ENCODE results near the gene MUC12.

MUC12 gene

GRCh38 chr7:100967292-100967863 lies 2.0 kb upstream of the MUC12 start:
- H3K27ac ChIP-seq, result no peak overlapping the region
- no peak for TF ChIP-seq ZFX (IDR thresholded peaks at IDR 0.05)
- TF ChIP-seq, protein P1, sequence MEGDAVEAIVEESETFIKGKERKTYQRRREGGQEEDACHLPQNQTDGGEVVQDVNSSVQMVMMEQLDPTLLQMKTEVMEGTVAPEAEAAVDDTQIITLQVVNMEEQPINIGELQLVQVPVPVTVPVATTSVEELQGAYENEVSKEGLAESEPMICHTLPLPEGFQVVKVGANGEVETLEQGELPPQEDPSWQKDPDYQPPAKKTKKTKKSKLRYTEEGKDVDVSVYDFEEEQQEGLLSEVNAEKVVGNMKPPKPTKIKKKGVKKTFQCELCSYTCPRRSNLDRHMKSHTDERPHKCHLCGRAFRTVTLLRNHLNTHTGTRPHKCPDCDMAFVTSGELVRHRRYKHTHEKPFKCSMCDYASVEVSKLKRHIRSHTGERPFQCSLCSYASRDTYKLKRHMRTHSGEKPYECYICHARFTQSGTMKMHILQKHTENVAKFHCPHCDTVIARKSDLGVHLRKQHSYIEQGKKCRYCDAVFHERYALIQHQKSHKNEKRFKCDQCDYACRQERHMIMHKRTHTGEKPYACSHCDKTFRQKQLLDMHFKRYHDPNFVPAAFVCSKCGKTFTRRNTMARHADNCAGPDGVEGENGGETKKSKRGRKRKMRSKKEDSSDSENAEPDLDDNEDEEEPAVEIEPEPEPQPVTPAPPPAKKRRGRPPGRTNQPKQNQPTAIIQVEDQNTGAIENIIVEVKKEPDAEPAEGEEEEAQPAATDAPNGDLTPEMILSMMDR (conservative IDR thresholded peaks at IDR 0.05), result no peak

- no peak overlapping the region for H3K27ac ChIP-seq
- TF ChIP-seq, protein P1 (conservative IDR thresholded peaks at IDR 0.05), result no peak
- TF ChIP-seq ZFX (IDR thresholded peaks at IDR 0.05), result no peak
These were observed 1.3 kb upstream of the MUC12 start for GRCh38 chr7:100968031-100968430.

DNA sequence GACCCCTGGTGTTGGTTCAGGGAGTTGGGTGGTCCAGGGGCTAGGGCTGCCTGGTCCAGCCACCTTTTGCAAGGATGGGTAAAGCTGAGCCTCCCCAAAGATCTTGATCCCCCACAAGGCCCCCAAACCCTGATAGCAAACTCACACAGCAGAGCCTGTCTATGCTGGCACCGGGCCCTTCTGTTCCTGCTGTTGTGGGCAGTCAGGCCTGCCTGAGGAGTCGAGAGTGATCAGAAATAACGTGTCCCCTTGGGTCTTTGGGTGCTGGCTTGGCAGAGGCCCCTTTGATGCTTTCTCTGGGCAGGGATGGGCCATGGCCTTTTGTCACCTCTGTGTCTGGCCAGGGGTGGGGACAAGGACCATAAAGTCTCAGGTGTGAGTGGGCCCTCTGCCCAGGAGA lies 715 bp upstream of the MUC12 start:
- TF ChIP-seq, protein P1 (conservative IDR thresholded peaks at IDR 0.05), result no peak
- no peak for TF ChIP-seq ZFX (IDR thresholded peaks at IDR 0.05)
- no peak overlapping the region for H3K27ac ChIP-seq

- H3K27ac ChIP-seq, result no peak overlapping the region
- no peak for TF ChIP-seq ZFX (IDR thresholded peaks at IDR 0.05)
- TF ChIP-seq, protein P1 (conservative IDR thresholded peaks at IDR 0.05), result no peak
These were observed 2.0 kb downstream of the MUC12 start for GRCh38 chr7:100971111-100972001.

- H3K27ac ChIP-seq, result no peak overlapping the region
- TF ChIP-seq ZFX (IDR thresholded peaks at IDR 0.05), result no peak
- TF ChIP-seq, protein P1 (conservative IDR thresholded peaks at IDR 0.05), result no peak
These were observed 2.6 kb downstream of the MUC12 start for GRCh38 chr7:100972002-100972347.

DNA sequence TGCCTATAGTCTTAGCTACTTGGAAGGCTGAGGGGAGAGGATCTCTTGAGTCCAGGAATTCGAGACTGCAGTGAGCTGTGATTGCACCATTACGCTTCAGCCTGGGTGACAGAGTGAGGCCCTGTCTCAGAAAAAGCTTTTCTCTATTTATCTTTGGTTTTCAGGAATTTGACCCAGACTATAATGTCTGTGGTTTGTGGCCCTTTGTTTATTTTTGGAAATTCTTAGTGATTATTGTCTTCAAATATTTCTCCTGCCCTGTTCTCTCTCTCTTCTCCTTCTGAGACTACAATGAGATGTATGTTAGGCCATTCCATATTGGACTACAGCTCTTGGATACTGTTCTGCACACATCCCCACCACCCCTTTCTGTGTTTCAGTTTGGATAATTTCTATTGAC lies 4.7 kb downstream of the MUC12 start:
- TF ChIP-seq, protein P1 (conservative IDR thresholded peaks at IDR 0.05), result no peak
- TF ChIP-seq ZFX (IDR thresholded peaks at IDR 0.05), result no peak

DNA sequence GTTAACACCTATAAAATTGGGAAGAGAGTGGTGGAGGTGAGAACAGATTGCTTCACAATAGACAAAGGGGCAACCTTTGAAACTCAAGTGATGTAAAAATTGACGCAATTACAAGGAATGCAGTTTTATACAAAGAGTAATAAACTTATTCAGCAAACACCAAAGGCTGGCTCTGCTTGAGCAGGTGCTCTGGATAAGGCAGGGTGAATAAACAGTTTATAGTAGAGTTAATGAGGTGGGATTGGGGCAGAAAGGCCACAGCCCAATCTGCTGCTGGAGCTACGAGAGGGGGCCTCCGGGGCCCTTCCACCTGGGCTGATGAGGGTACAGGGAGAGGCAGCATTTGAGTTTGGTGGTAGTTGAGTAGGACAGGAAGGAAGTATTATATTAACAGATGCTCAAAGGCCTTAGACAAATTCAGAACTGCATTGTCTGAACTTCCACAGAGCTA lies 6.0 kb downstream of the MUC12 start:
- TF ChIP-seq, protein P1 (conservative IDR thresholded peaks at IDR 0.05), result no peak
- no peak for TF ChIP-seq ZFX (IDR thresholded peaks at IDR 0.05)
- H3K27ac ChIP-seq, result no peak overlapping the region

More for the DNA sequence above, 4.7 kb downstream of the MUC12 start:
- no peak overlapping the region for H3K27ac ChIP-seq
